OCI-LY1 (cell line): Measurements from ENCODE around the gene ENOX2.
"Not testable (repeated sequence)": the region's sequence is repeated elsewhere in the genome, so short reads cannot be mapped to it uniquely, and the experiment has no call there.

ENCODE experiments used
- H2AFZ ChIP-seq: fragments of 200-600 bp; sonication (generic), shearing (Covaris generic); 2 replicates; pipeline ENCODE4 v1.6.0; 2014; ENCODE audit warnings: antibody characterized with exemption, mild to moderate bottlenecking, low read length
- H3F3A ChIP-seq: fragments of 200-600 bp; sonication (generic), shearing (Covaris generic); 2 replicates; pipeline ENCODE4 v1.6.0; 2014; ENCODE audit warnings: mild to moderate bottlenecking, antibody characterized with exemption, low read length, moderate library complexity; ENCODE audit not compliant: insufficient read depth
- H3K27ac ChIP-seq: fragments of 200-600 bp; sonication (generic); 2 replicates; pipeline ENCODE4 v1.5.1; 2014; ENCODE audit warnings: low read length, mixed run types, mild to moderate bottlenecking, low read depth; ENCODE audit not compliant: poor library complexity, severe bottlenecking
- H3K27me3 ChIP-seq: fragments of 200-600 bp; sonication (generic); 2 replicates; pipeline ENCODE4 v1.6.0; 2014; ENCODE audit warnings: antibody characterized with exemption, mild to moderate bottlenecking, low read length, moderate library complexity; ENCODE audit not compliant: insufficient read depth
- H3K36me3 ChIP-seq: fragments of 200-600 bp; sonication (generic); 2 replicates; pipeline ENCODE4 v1.6.1; 2014; ENCODE audit warnings: mild to moderate bottlenecking, antibody characterized with exemption, low read length, moderate library complexity, mixed read lengths; ENCODE audit not compliant: insufficient read depth
- H3K4me1 ChIP-seq: fragments of 200-600 bp; sonication (generic); 2 replicates; pipeline ENCODE4 v1.5.1; 2014; ENCODE audit warnings: mild to moderate bottlenecking, low read length, moderate library complexity; ENCODE audit not compliant: insufficient read depth, severe bottlenecking
- H3K4me2 ChIP-seq: fragments of 200-600 bp; sonication (generic), shearing (Covaris generic); 2 replicates; pipeline ENCODE4 v1.6.1; 2014; ENCODE audit warnings: low read length
- H3K4me3 ChIP-seq: fragments of 200-600 bp; sonication (generic); 2 replicates; pipeline ENCODE4 v1.5.1; 2014; ENCODE audit warnings: low read length, low read depth, mild to moderate bottlenecking, mixed read lengths; ENCODE audit not compliant: poor library complexity, severe bottlenecking
- H3K79me2 ChIP-seq: fragments of 200-600 bp; shearing (Covaris generic); 2 replicates; pipeline ENCODE4 v1.6.1; 2016; ENCODE audit warnings: mixed run types, low read length, mixed read lengths; ENCODE audit not compliant: insufficient read depth
- H3K9ac ChIP-seq: fragments of 200-600 bp; sonication (generic), shearing (Covaris generic); 2 replicates; pipeline ENCODE4 v1.6.1; 2014; ENCODE audit warnings: mild to moderate bottlenecking, low read length, mixed read lengths
- H3K9me2 ChIP-seq: fragments of 200-600 bp; sonication (generic), shearing (Covaris generic); 2 replicates; pipeline ENCODE4 v1.6.1; 2014; ENCODE audit warnings: low read depth, mild to moderate bottlenecking, low read length, mixed read lengths
- H3K9me3 ChIP-seq: fragments of 200-600 bp; shearing (Covaris generic); 2 replicates; pipeline ENCODE4 v1.6.1; 2014; ENCODE audit warnings: low read length, mixed read lengths
- H4K20me1 ChIP-seq: fragments of 200-600 bp; sonication (generic), shearing (Covaris generic); 2 replicates; pipeline ENCODE4 v1.6.0; 2016; ENCODE audit warnings: mild to moderate bottlenecking, low read length; ENCODE audit not compliant: insufficient read depth
- CTCF ChIP-seq: fragments of 200-600 bp; sonication (generic), shearing (Covaris generic); IDR thresholded peaks from 2 replicates; pipeline ENCODE4 v1.5.1; 2017; ENCODE audit warnings: mild to moderate bottlenecking, antibody characterized with exemption, low read length, moderate library complexity, mixed read lengths
- EZH2 ChIP-seq: fragments of 200-600 bp; sonication (generic), shearing (Covaris generic); IDR thresholded peaks from 2 replicates; pipeline ENCODE4 v1.8.0; 2017; ENCODE audit warnings: borderline replicate concordance, mixed run types, mild to moderate bottlenecking, antibody characterized with exemption, low read length, moderate library complexity, mixed read lengths

ENOX2 gene

GRCh38 chrX:130801901-130802300 lies 101.1 kb downstream of the ENOX2 start:
- Histone ChIP-seq H3K9ac (no peak overlapping the region), H2AFZ (no peak overlapping the region), H4K20me1 (no peaks in the 10 kb centered on the region), H3K27me3 (no peaks in the 10 kb centered on the region), H3K9me3 (no peaks in the 10 kb centered on the region), H3K4me3 (no peak overlapping the region), H3K4me1 (no peaks in the 10 kb centered on the region), H3K4me2 (no peak overlapping the region), H3K9me2 (no peaks in the 10 kb centered on the region), H3K79me2 (no peaks in the 10 kb centered on the region), H3F3A (no peaks in the 10 kb centered on the region), H3K36me3 (no peaks in the 10 kb centered on the region), H3K27ac (no peak overlapping the region)
- no peak for TF ChIP-seq EZH2
- TF ChIP-seq CTCF = no peak

- H3F3A ChIP-seq = no peaks in the 10 kb centered on the region
- no peaks in the 10 kb centered on the region for H3K79me2 ChIP-seq
- TF ChIP-seq CTCF (no peak), EZH2 (no peak)
- no peaks in the 10 kb centered on the region for H3K4me1 ChIP-seq
- H4K20me1 ChIP-seq = no peaks in the 10 kb centered on the region
- H3K9me2 ChIP-seq = no peaks in the 10 kb centered on the region
- H3K27me3 ChIP-seq = no peaks in the 10 kb centered on the region
- no peak overlapping the region for H3K4me3 ChIP-seq
- no peaks in the 10 kb centered on the region for H3K36me3 ChIP-seq
- H2AFZ ChIP-seq = no peak overlapping the region
- H3K27ac ChIP-seq = no peak overlapping the region
- no peak overlapping the region for H3K9ac ChIP-seq
- H3K4me2 ChIP-seq = no peak overlapping the region
- no peaks in the 10 kb centered on the region for H3K9me3 ChIP-seq
Measured at GRCh38 chrX:130799393-130799792, 103.6 kb downstream of the ENOX2 start.

- Histone ChIP-seq H3K79me2 (no peaks in the 10 kb centered on the region), H3K4me1 (no peaks in the 10 kb centered on the region), H4K20me1 (no peaks in the 10 kb centered on the region), H3F3A (no peaks in the 10 kb centered on the region), H3K9ac (no peak overlapping the region), H3K4me2 (no peak overlapping the region), H3K9me2 (no peaks in the 10 kb centered on the region), H3K4me3 (no peak overlapping the region), H3K36me3 (no peaks in the 10 kb centered on the region), H3K9me3 (no peaks in the 10 kb centered on the region), H3K27me3 (no peaks in the 10 kb centered on the region), H3K27ac (no peak overlapping the region), H2AFZ (no peak overlapping the region)
- no peak for TF ChIP-seq EZH2
- no peak for TF ChIP-seq CTCF
Measured at GRCh38 chrX:130793975-130794374, 109.0 kb downstream of the ENOX2 start.

- not testable (repeated sequence) for H2AFZ ChIP-seq, H4K20me1 ChIP-seq, H3K4me2 ChIP-seq, H3K27ac ChIP-seq, H3K4me3 ChIP-seq, H3K9ac ChIP-seq, H3K9me2 ChIP-seq, H3K27me3 ChIP-seq, H3K9me3 ChIP-seq, H3F3A ChIP-seq, H3K79me2 ChIP-seq, H3K4me1 ChIP-seq, H3K36me3 ChIP-seq
Measured at GRCh38 chrX:130791870-130792269, 111.1 kb downstream of the ENOX2 start.
